Measurements from ENCODE around the gene PRELID2. TPM values are rescaled to one million over a fixed set of nuclear protein-coding genes. Genes with fewer than 3 reads are reported as not detected.

The PRELID2 gene
- polyA plus RNA-seq, 1 of the 3 experiments (the other 2 are of a cell fraction): 5.3 TPM

DNA sequence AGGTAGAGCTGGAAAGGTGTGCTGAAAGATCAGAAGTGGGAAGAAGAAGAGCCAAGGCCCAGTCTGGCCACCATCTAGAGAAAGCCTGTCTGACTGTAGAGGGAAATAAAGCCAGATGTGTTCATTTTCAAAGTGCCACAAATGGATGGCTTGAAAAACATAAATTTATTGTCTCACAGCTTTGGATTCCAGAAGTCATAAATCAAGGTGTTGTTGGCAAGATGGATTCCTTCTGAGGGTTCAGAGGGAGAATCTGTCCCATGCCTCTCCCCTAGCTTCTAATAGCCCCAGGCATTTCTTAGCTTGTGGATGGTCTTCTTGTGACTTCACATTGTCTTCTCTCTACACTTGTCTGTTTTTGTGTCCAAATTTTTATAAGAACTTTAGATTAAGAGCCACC is 6.2 kb upstream of the PRELID2 start:
- no peak for DNase-seq
- no peaks in the 10 kb centered on the region for H3K27me3 ChIP-seq (ENCODE audit: insufficient read depth)
- no peaks in the 10 kb centered on the region for H3F3A ChIP-seq (replicated peaks; ENCODE audit: insufficient read depth)
- no peak overlapping the region for H3K9ac ChIP-seq
- H3K79me2 ChIP-seq (ENCODE audit: insufficient read depth): no peaks in the 10 kb centered on the region
- no peak overlapping the region for H3K4me2 ChIP-seq
- H3K4me1 ChIP-seq (ENCODE audit: control insufficient read depth in 1 of 2, insufficient read depth in 2 of 2, low read depth in 1 of 2, low read length in 1 of 2): no peaks in the 10 kb centered on the region
- H3K9me2 ChIP-seq: no peaks in the 10 kb centered on the region
- no peak overlapping the region for H2AFZ ChIP-seq (ENCODE audit: low read depth)
- H3K9me3 ChIP-seq: no peaks in the 10 kb centered on the region
- no peak overlapping the region for H3K4me3 ChIP-seq (ENCODE audit: low read depth in 2 of 2, low read length in 1 of 2)
- H3K27ac ChIP-seq (ENCODE audit: low read depth in 2 of 2, low read length in 1 of 2): no peak overlapping the region
- ChIA-PET POLR2A (no interaction called here), CTCF (interaction anchor here (0.7 to 3.3 kb wide), 2 partner anchors 15 to 1354 kb away, joined by 3 to 14 read pairs; no protein-coding TSS in a partner anchor)
- H3K36me3 ChIP-seq (replicated peaks in 1 of 2; ENCODE audit: control insufficient read depth in 1 of 2, insufficient read depth in 2 of 2, low read length in 1 of 2): no peaks in the 10 kb centered on the region
- H4K20me1 ChIP-seq (ENCODE audit: insufficient read depth): no peaks in the 10 kb centered on the region
- TF ChIP-seq CHD2 (IDR thresholded peaks at IDR 0.05; ENCODE audit: low read length, partially characterized antibody) (no peak), ELF1 (IDR thresholded peaks at IDR 0.05) (no peak), RXRA (IDR thresholded peaks at IDR 0.05; ENCODE audit: borderline replicate concordance, low read depth) (no peak), YY1 (IDR thresholded peaks at IDR 0.05; ENCODE audit: low read depth) (no peak), RFX5 (IDR thresholded peaks at IDR 0.05; ENCODE audit: low read length) (no peak), FOSL2 (IDR thresholded peaks at IDR 0.05; ENCODE audit: borderline replicate concordance, low read depth) (no peak), MEF2A (IDR thresholded peaks at IDR 0.05; ENCODE audit: borderline replicate concordance, low read depth) (no peak), RCOR1 (IDR thresholded peaks at IDR 0.05; ENCODE audit: low read length) (no peak), TCF12 (IDR thresholded peaks at IDR 0.05) (no peak), SMC3 (IDR thresholded peaks at IDR 0.05; ENCODE audit: low read depth, low read length) (no peak)
- TF ChIP-seq, protein P1, sequence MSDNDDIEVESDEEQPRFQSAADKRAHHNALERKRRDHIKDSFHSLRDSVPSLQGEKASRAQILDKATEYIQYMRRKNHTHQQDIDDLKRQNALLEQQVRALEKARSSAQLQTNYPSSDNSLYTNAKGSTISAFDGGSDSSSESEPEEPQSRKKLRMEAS (IDR thresholded peaks at IDR 0.05; ENCODE audit: low read depth): no peak
- TF ChIP-seq, protein P2, sequence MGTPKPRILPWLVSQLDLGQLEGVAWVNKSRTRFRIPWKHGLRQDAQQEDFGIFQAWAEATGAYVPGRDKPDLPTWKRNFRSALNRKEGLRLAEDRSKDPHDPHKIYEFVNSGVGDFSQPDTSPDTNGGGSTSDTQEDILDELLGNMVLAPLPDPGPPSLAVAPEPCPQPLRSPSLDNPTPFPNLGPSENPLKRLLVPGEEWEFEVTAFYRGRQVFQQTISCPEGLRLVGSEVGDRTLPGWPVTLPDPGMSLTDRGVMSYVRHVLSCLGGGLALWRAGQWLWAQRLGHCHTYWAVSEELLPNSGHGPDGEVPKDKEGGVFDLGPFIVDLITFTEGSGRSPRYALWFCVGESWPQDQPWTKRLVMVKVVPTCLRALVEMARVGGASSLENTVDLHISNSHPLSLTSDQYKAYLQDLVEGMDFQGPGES (IDR thresholded peaks at IDR 0.05; ENCODE audit: low read depth, low read length): no peak
- TF ChIP-seq, protein P3, sequence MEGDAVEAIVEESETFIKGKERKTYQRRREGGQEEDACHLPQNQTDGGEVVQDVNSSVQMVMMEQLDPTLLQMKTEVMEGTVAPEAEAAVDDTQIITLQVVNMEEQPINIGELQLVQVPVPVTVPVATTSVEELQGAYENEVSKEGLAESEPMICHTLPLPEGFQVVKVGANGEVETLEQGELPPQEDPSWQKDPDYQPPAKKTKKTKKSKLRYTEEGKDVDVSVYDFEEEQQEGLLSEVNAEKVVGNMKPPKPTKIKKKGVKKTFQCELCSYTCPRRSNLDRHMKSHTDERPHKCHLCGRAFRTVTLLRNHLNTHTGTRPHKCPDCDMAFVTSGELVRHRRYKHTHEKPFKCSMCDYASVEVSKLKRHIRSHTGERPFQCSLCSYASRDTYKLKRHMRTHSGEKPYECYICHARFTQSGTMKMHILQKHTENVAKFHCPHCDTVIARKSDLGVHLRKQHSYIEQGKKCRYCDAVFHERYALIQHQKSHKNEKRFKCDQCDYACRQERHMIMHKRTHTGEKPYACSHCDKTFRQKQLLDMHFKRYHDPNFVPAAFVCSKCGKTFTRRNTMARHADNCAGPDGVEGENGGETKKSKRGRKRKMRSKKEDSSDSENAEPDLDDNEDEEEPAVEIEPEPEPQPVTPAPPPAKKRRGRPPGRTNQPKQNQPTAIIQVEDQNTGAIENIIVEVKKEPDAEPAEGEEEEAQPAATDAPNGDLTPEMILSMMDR (IDR thresholded peaks at IDR 0.05): no peak
- TF ChIP-seq, protein P4, sequence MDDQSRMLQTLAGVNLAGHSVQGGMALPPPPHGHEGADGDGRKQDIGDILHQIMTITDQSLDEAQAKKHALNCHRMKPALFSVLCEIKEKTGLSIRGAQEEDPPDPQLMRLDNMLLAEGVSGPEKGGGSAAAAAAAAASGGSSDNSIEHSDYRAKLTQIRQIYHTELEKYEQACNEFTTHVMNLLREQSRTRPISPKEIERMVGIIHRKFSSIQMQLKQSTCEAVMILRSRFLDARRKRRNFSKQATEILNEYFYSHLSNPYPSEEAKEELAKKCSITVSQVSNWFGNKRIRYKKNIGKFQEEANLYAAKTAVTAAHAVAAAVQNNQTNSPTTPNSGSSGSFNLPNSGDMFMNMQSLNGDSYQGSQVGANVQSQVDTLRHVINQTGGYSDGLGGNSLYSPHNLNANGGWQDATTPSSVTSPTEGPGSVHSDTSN (IDR thresholded peaks at IDR 0.05): no peak
- TF ChIP-seq, protein P5, sequence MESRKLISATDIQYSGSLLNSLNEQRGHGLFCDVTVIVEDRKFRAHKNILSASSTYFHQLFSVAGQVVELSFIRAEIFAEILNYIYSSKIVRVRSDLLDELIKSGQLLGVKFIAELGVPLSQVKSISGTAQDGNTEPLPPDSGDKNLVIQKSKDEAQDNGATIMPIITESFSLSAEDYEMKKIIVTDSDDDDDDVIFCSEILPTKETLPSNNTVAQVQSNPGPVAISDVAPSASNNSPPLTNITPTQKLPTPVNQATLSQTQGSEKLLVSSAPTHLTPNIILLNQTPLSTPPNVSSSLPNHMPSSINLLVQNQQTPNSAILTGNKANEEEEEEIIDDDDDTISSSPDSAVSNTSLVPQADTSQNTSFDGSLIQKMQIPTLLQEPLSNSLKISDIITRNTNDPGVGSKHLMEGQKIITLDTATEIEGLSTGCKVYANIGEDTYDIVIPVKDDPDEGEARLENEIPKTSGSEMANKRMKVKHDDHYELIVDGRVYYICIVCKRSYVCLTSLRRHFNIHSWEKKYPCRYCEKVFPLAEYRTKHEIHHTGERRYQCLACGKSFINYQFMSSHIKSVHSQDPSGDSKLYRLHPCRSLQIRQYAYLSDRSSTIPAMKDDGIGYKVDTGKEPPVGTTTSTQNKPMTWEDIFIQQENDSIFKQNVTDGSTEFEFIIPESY (IDR thresholded peaks at IDR 0.05; ENCODE audit: borderline replicate concordance, low read depth): no peak
- TF ChIP-seq, protein P6, sequence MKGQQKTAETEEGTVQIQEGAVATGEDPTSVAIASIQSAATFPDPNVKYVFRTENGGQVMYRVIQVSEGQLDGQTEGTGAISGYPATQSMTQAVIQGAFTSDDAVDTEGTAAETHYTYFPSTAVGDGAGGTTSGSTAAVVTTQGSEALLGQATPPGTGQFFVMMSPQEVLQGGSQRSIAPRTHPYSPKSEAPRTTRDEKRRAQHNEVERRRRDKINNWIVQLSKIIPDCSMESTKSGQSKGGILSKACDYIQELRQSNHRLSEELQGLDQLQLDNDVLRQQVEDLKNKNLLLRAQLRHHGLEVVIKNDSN (IDR thresholded peaks at IDR 0.05; ENCODE audit: borderline replicate concordance, low read depth): no peak

Data from SK-N-SH (cell line).